ENCODE data around the gene MOB3B.

MOB3B gene

GRCh38 chr9:27495480-27496134 lies 34.0 kb downstream of the MOB3B start:
- Histone ChIP-seq H3K4me3 (ENCODE audit: low read depth, low read length) (0 out of 2 replicates have a peak overlapping the region, but pooled peaks have one; percentile 10), H3K36me3 (ENCODE audit: control insufficient read depth, insufficient read depth, low read length) (no peaks in the 10 kb centered on the region), H3K9me3 (ENCODE audit: control insufficient read depth, insufficient read depth, low read depth, low read length) (0 out of 2 replicates have a peak, but pooled peaks cover 7% of the 10 kb centered on the region), H3K9ac (ENCODE audit: low read length) (no peak overlapping the region), H3K27ac (ENCODE audit: low read depth, low read length) (no peak overlapping the region), H3K4me1 (ENCODE audit: control insufficient read depth, insufficient read depth, low read length) (peaks cover 45% of the 10 kb centered on the region), H3K27me3 (ENCODE audit: control insufficient read depth, insufficient read depth, low read length) (no peaks in the 10 kb centered on the region)

- Histone ChIP-seq H3K4me3 (ENCODE audit: low read depth, low read length) (no peak overlapping the region), H3K4me1 (ENCODE audit: control insufficient read depth, insufficient read depth, low read length) (peaks cover 28% of the 10 kb centered on the region), H3K27me3 (ENCODE audit: control insufficient read depth, insufficient read depth, low read length) (no peaks in the 10 kb centered on the region), H3K9ac (ENCODE audit: low read length) (no peak overlapping the region), H3K27ac (ENCODE audit: low read depth, low read length) (no peak overlapping the region), H3K36me3 (ENCODE audit: control insufficient read depth, insufficient read depth, low read length) (no peaks in the 10 kb centered on the region), H3K9me3 (ENCODE audit: control insufficient read depth, insufficient read depth, low read depth, low read length) (0 out of 2 replicates have a peak, but pooled peaks cover 7% of the 10 kb centered on the region)
Measured at GRCh38 chr9:27491154-27491553, 38.5 kb downstream of the MOB3B start.

GRCh38 chr9:27489087-27489876 lies 40.3 kb downstream of the MOB3B start:
- 0 out of 2 replicates have a peak, but pooled peaks cover 2% of the 10 kb centered on the region for H3K9me3 ChIP-seq (ENCODE audit: control insufficient read depth, insufficient read depth, low read depth, low read length)
- H3K27me3 ChIP-seq (ENCODE audit: control insufficient read depth, insufficient read depth, low read length) = no peaks in the 10 kb centered on the region
- H3K27ac ChIP-seq (ENCODE audit: low read depth, low read length) = no peak overlapping the region
- H3K4me1 ChIP-seq (ENCODE audit: control insufficient read depth, insufficient read depth, low read length) = peaks cover 21% of the 10 kb centered on the region
- no peak overlapping the region for H3K4me3 ChIP-seq (ENCODE audit: low read depth, low read length)
- H3K9ac ChIP-seq (ENCODE audit: low read length) = no peak overlapping the region
- H3K36me3 ChIP-seq (ENCODE audit: control insufficient read depth, insufficient read depth, low read length) = no peaks in the 10 kb centered on the region

GRCh38 chr9:27487927-27488326 lies 41.7 kb downstream of the MOB3B start:
- Histone ChIP-seq H3K9ac (ENCODE audit: low read length) (no peak overlapping the region), H3K27me3 (ENCODE audit: control insufficient read depth, insufficient read depth, low read length) (no peaks in the 10 kb centered on the region), H3K4me3 (ENCODE audit: low read depth, low read length) (no peak overlapping the region), H3K27ac (ENCODE audit: low read depth, low read length) (no peak overlapping the region), H3K36me3 (ENCODE audit: control insufficient read depth, insufficient read depth, low read length) (no peaks in the 10 kb centered on the region), H3K4me1 (ENCODE audit: control insufficient read depth, insufficient read depth, low read length) (peaks cover 21% of the 10 kb centered on the region), H3K9me3 (ENCODE audit: control insufficient read depth, insufficient read depth, low read depth, low read length) (no peaks in the 10 kb centered on the region)

GRCh38 chr9:27487128-27487640 lies 42.4 kb downstream of the MOB3B start:
- no peaks in the 10 kb centered on the region for H3K9me3 ChIP-seq (ENCODE audit: control insufficient read depth, insufficient read depth, low read depth, low read length)

GRCh38 chr9:27485158-27485557 lies 44.5 kb downstream of the MOB3B start:
- Histone ChIP-seq H3K9me3 (ENCODE audit: control insufficient read depth, insufficient read depth, low read depth, low read length) (no peaks in the 10 kb centered on the region), H3K36me3 (ENCODE audit: control insufficient read depth, insufficient read depth, low read length) (no peaks in the 10 kb centered on the region), H3K27ac (ENCODE audit: low read depth, low read length) (no peak overlapping the region), H3K27me3 (ENCODE audit: control insufficient read depth, insufficient read depth, low read length) (no peaks in the 10 kb centered on the region), H3K4me1 (ENCODE audit: control insufficient read depth, insufficient read depth, low read length) (peaks cover 21% of the 10 kb centered on the region), H3K4me3 (ENCODE audit: low read depth, low read length) (no peak overlapping the region), H3K9ac (ENCODE audit: low read length) (no peak overlapping the region)

More at GRCh38 chr9:27487128-27487640, 42.4 kb downstream of the MOB3B start:
- H3K4me3 ChIP-seq (ENCODE audit: low read depth, low read length) = no peak overlapping the region
- no peaks in the 10 kb centered on the region for H3K27me3 ChIP-seq (ENCODE audit: control insufficient read depth, insufficient read depth, low read length)
- peaks cover 21% of the 10 kb centered on the region for H3K4me1 ChIP-seq (ENCODE audit: control insufficient read depth, insufficient read depth, low read length)
- no peak overlapping the region for H3K27ac ChIP-seq (ENCODE audit: low read depth, low read length)
- no peaks in the 10 kb centered on the region for H3K36me3 ChIP-seq (ENCODE audit: control insufficient read depth, insufficient read depth, low read length)
- H3K9ac ChIP-seq (ENCODE audit: low read length) = no peak overlapping the region

GRCh38 chr9:27483576-27483975 lies 46.0 kb downstream of the MOB3B start:
- H3K4me1 ChIP-seq (ENCODE audit: control insufficient read depth, insufficient read depth, low read length) = peaks cover 9% of the 10 kb centered on the region
- H3K27ac ChIP-seq (ENCODE audit: low read depth, low read length) = no peak overlapping the region
- no peak overlapping the region for H3K9ac ChIP-seq (ENCODE audit: low read length)
- no peaks in the 10 kb centered on the region for H3K27me3 ChIP-seq (ENCODE audit: control insufficient read depth, insufficient read depth, low read length)
- no peak overlapping the region for H3K4me3 ChIP-seq (ENCODE audit: low read depth, low read length)
- H3K36me3 ChIP-seq (ENCODE audit: control insufficient read depth, insufficient read depth, low read length) = no peaks in the 10 kb centered on the region
- H3K9me3 ChIP-seq (ENCODE audit: control insufficient read depth, insufficient read depth, low read depth, low read length) = peaks cover 11% of the 10 kb centered on the region

GRCh38 chr9:27482709-27483108 lies 46.9 kb downstream of the MOB3B start:
- H3K9me3 ChIP-seq (ENCODE audit: control insufficient read depth, insufficient read depth, low read depth, low read length) = peaks cover 17% of the 10 kb centered on the region
- H3K4me1 ChIP-seq (ENCODE audit: control insufficient read depth, insufficient read depth, low read length) = peaks cover 5% of the 10 kb centered on the region
- no peaks in the 10 kb centered on the region for H3K36me3 ChIP-seq (ENCODE audit: control insufficient read depth, insufficient read depth, low read length)
- H3K27me3 ChIP-seq (ENCODE audit: control insufficient read depth, insufficient read depth, low read length) = no peaks in the 10 kb centered on the region
- H3K4me3 ChIP-seq (ENCODE audit: low read depth, low read length) = no peak overlapping the region
- H3K9ac ChIP-seq (ENCODE audit: low read length) = no peak overlapping the region
- no peak overlapping the region for H3K27ac ChIP-seq (ENCODE audit: low read depth, low read length)

- no peak overlapping the region for H3K4me3 ChIP-seq (ENCODE audit: low read depth, low read length)
- H3K4me1 ChIP-seq (ENCODE audit: control insufficient read depth, insufficient read depth, low read length) = peaks cover 5% of the 10 kb centered on the region; the same call in 1 of the 2 replicates
- no peaks in the 10 kb centered on the region for H3K27me3 ChIP-seq (ENCODE audit: control insufficient read depth, insufficient read depth, low read length)
- no peaks in the 10 kb centered on the region for H3K36me3 ChIP-seq (ENCODE audit: control insufficient read depth, insufficient read depth, low read length)
- no peak overlapping the region for H3K9ac ChIP-seq (ENCODE audit: low read length)
- H3K27ac ChIP-seq (ENCODE audit: low read depth, low read length) = no peak overlapping the region
- peaks cover 17% of the 10 kb centered on the region for H3K9me3 ChIP-seq (ENCODE audit: control insufficient read depth, insufficient read depth, low read depth, low read length)
Measured at GRCh38 chr9:27478322-27478721, 51.3 kb downstream of the MOB3B start.

- Histone ChIP-seq H3K4me3 (ENCODE audit: low read depth, low read length) (no peak overlapping the region), H3K27me3 (ENCODE audit: control insufficient read depth, insufficient read depth, low read length) (no peaks in the 10 kb centered on the region), H3K4me1 (ENCODE audit: control insufficient read depth, insufficient read depth, low read length) (peaks cover 10% of the 10 kb centered on the region; the same call in 1 of the 2 replicates), H3K27ac (ENCODE audit: low read depth, low read length) (no peak overlapping the region), H3K36me3 (ENCODE audit: control insufficient read depth, insufficient read depth, low read length) (no peaks in the 10 kb centered on the region), H3K9ac (ENCODE audit: low read length) (no peak overlapping the region), H3K9me3 (ENCODE audit: control insufficient read depth, insufficient read depth, low read depth, low read length) (peaks cover 17% of the 10 kb centered on the region)
Measured at GRCh38 chr9:27476870-27477515, 52.6 kb downstream of the MOB3B start.

All from HUES6 (cell line).